IMR-90 (cell line): ENCODE results near the gene EGFL8. TPM values are rescaled to one million over a fixed set of nuclear protein-coding genes. Genes with fewer than 3 reads are reported as not detected.

Source experiments
- ATAC-seq: fragments of 200-7000 bp; cut with Tn5 transposase; 2 replicates; pipeline ENCODE4 v1.9.1; 2020; ENCODE audit warnings: low read depth, mild to moderate bottlenecking, moderate library complexity
- BruUV-seq: library from RNA; stranded (reverse); fragments of 400-500 nt; replicated peaks from 2 replicates; lab custom pipeline; 2021; lab: Mats Ljungman, UMichigan
- CTCF ChIA-PET: fragments of 300-600 bp; formaldehyde crosslinking; extraction: SDS; loops from one replicate; lab custom pipeline; 2021; ENCODE audit warnings: antibody characterized with exemption; lab: Yijun Ruan, JAX
- POLR2A ChIA-PET: fragments of 300-600 bp; sonication (Branson Sonifier 250); formaldehyde crosslinking; loops from one replicate; lab custom pipeline; 2022; ENCODE audit warnings: antibody characterized with exemption; ENCODE audit not compliant: unreplicated experiment; lab: Charles Lee
- DNase-seq: peaks from one replicate; pipeline ENCODE4 v3.0.0; 2013
- H2AFZ ChIP-seq: replicated peaks from 2 replicates; pipeline ENCODE3; 2013; ENCODE audit warnings: low read length, mild to moderate bottlenecking; ENCODE audit not compliant: poor library complexity
- H2AK5ac ChIP-seq: 2 replicates; pipeline ENCODE4 v1.6.1; 2013; ENCODE audit warnings: low read depth, low read length, inconsistent platforms
- H2AK9ac ChIP-seq: replicated peaks from 2 replicates; pipeline ENCODE3; 2013; ENCODE audit warnings: mild to moderate bottlenecking, low read depth, low read length, moderate library complexity; ENCODE audit not compliant: poor library complexity
- H2BK120ac ChIP-seq: 2 replicates; pipeline ENCODE4 v1.6.1; 2013; ENCODE audit warnings: low read depth, low read length, inconsistent platforms
- H2BK15ac ChIP-seq: 3 replicates; pipeline ENCODE4 v1.6.1; 2013; ENCODE audit warnings: low read depth, low read length, inconsistent platforms
- H2BK20ac ChIP-seq: 2 replicates; pipeline ENCODE4 v1.6.1; 2013; ENCODE audit warnings: low read depth, mild to moderate bottlenecking, inconsistent platforms, low read length, moderate library complexity
- H2BK5ac ChIP-seq: 2 replicates; pipeline ENCODE4 v1.6.1; 2013; ENCODE audit warnings: mild to moderate bottlenecking, low read depth, low read length, inconsistent platforms; ENCODE audit not compliant: poor library complexity, severe bottlenecking
- H3K14ac ChIP-seq: replicated peaks from 2 replicates; pipeline ENCODE4 v1.6.1; 2013; ENCODE audit warnings: low read depth, low read length, inconsistent platforms
- H3K18ac ChIP-seq: 2 replicates; pipeline ENCODE4 v1.6.1; 2013; ENCODE audit warnings: low read depth, low read length, control low read depth
- H3K23ac ChIP-seq: 2 replicates; pipeline ENCODE4 v1.6.1; 2013; ENCODE audit warnings: low read depth, low read length, inconsistent platforms
- H3K27ac ChIP-seq: 2 replicates; pipeline ENCODE4 v1.5.1; 2013; ENCODE audit warnings: mild to moderate bottlenecking, control low read depth, low read length; ENCODE audit not compliant: insufficient read depth
- H3K27me3 ChIP-seq: 2 replicates; pipeline ENCODE4 v1.6.1; 2013; ENCODE audit warnings: low read length; ENCODE audit not compliant: control insufficient read depth, insufficient read depth
- H3K36me3 ChIP-seq: 2 replicates; pipeline ENCODE4 v1.6.1; 2013; ENCODE audit warnings: low read length, mixed read lengths; ENCODE audit not compliant: control insufficient read depth, insufficient read depth
- H3K4ac ChIP-seq: 2 replicates; pipeline ENCODE4 v1.6.1; 2013; ENCODE audit warnings: low read depth, low read length, inconsistent platforms
- H3K4me1 ChIP-seq: 2 replicates; pipeline ENCODE4 v1.6.1; 2013; ENCODE audit warnings: low read length, mixed read lengths; ENCODE audit not compliant: control insufficient read depth, insufficient read depth
- H3K4me2 ChIP-seq: 2 replicates; pipeline ENCODE4 v1.6.1; 2013; ENCODE audit warnings: low read depth, mild to moderate bottlenecking, control low read depth, low read length, moderate library complexity
- H3K4me3 ChIP-seq: 2 replicates; pipeline ENCODE4 v1.5.1; 2013; ENCODE audit warnings: low read depth, mild to moderate bottlenecking, control low read depth, low read length, moderate library complexity; ENCODE audit not compliant: insufficient read depth
- H3K56ac ChIP-seq: 2 replicates; pipeline ENCODE4 v1.6.1; 2013; ENCODE audit warnings: low read length, inconsistent platforms; ENCODE audit not compliant: insufficient read depth; ENCODE audit errors: extremely low read depth
- H3K79me1 ChIP-seq, 2 experiments: 2 replicates each; pipeline ENCODE4 v1.6.1; 2013; ENCODE audit warnings: low read length in 2 of 2, inconsistent platforms in 1 of 2, low read depth in 1 of 2
- H3K9ac ChIP-seq: 2 replicates; pipeline ENCODE4 v1.6.1; 2013; ENCODE audit warnings: low read depth, low read length, control low read depth
- H3K9me1 ChIP-seq: 2 replicates; pipeline ENCODE4 v1.6.1; 2013; ENCODE audit warnings: low read length, inconsistent platforms; ENCODE audit not compliant: insufficient read depth
- H3K9me3 ChIP-seq: 2 replicates; pipeline ENCODE4 v1.6.1; 2013; ENCODE audit warnings: low read length; ENCODE audit not compliant: control insufficient read depth, insufficient read depth
- H4K20me1 ChIP-seq: 2 replicates; pipeline ENCODE4 v1.6.1; 2013; ENCODE audit warnings: low read length, inconsistent platforms; ENCODE audit not compliant: insufficient read depth
- H4K5ac ChIP-seq: 2 replicates; pipeline ENCODE4 v1.6.1; 2013; ENCODE audit warnings: mild to moderate bottlenecking, low read depth, low read length, control low read depth
- H4K8ac ChIP-seq, 2 experiments: 2 replicates each; pipeline ENCODE4 v1.6.1; 2013; ENCODE audit warnings: low read depth in 2 of 2, low read length in 2 of 2, control low read depth in 1 of 2, inconsistent platforms in 1 of 2
- H4K91ac ChIP-seq: 2 replicates; pipeline ENCODE4 v1.6.1; 2013; ENCODE audit warnings: low read depth, low read length, inconsistent platforms; ENCODE audit not compliant: insufficient read depth
- CHD1 ChIP-seq: IDR thresholded peaks from 2 replicates; pipeline ENCODE4 v1.6.1; 2012; ENCODE audit warnings: low read depth, low read length, improper control_type of control experiment
- MAFK ChIP-seq: IDR thresholded peaks from 2 replicates; pipeline ENCODE4 v1.6.1; 2012; ENCODE audit warnings: low read depth, low read length, improper control_type of control experiment
- MAZ ChIP-seq: IDR thresholded peaks from 2 replicates; pipeline ENCODE4 v1.6.1; 2012; ENCODE audit warnings: low read depth, mild to moderate bottlenecking, low read length, improper control_type of control experiment, moderate library complexity, borderline replicate concordance
- RCOR1 ChIP-seq: IDR thresholded peaks from 2 replicates; pipeline ENCODE4 v1.6.1; 2012; ENCODE audit warnings: mild to moderate bottlenecking, low read length, improper control_type of control experiment; ENCODE audit not compliant: insufficient replicate concordance
- RFX5 ChIP-seq: IDR thresholded peaks from 2 replicates; pipeline ENCODE4 v1.8.0; 2012; ENCODE audit warnings: low read depth, mild to moderate bottlenecking, low read length, moderate library complexity
- WGBS, 2 experiments: methylation state at CpG; one replicate each; pipeline versions ENCODE4 v1.1.5 to v1.1.7; 2013; ENCODE audit warnings: missing lambda C conversion rate in 2 of 2; ENCODE audit not compliant: insufficient read length in 1 of 2; ENCODE audit errors: extremely low coverage in 2 of 2; 5-methylcytosine and 5-hydroxymethylcytosine counted together
- dilution Hi-C: fragments of 300-500 bp; cut with HindIII; formaldehyde crosslinking; loops from one replicate; pipeline ENCODE4 v1.14.3; 2018; ENCODE audit warnings: low sequenced_read_pairs; ENCODE audit not compliant: unreplicated experiment
- in situ Hi-C: fragments of 300-500 bp; cut with MboI; formaldehyde crosslinking; loops from 3 replicates; pipeline ENCODE4 v1.14.3; 2019; ENCODE audit warnings: low sequenced_read_pairs, inconsistent platforms, mixed read lengths
- intact Hi-C: fragments of 100-400 bp; cut with micrococcal nuclease; formaldehyde crosslinking; loops from 2 replicates; pipeline ENCODE4 v1.10.0; 2022
- polyA plus RNA-seq, 3 experiments: library from polyadenylated mRNA; depleted of rRNA; stranded (reverse); fragments of >200 nt; gene quantifications; 2 replicates each; pipeline ENCODE4 v1.2.3, GENCODE V29; 2012; ENCODE audit warnings: low replicate concordance in 1 of 3
- total RNA-seq: library from RNA; depleted of rRNA; stranded (reverse); fragments of >200 nt; gene quantifications from 2 replicates; pipeline ENCODE4 v1.2.3, GENCODE V29; 2012
- TF ChIP-seq, protein P1 (sequence below): fragments of 150-350 bp; IDR thresholded peaks from 2 replicates; pipeline ENCODE4 v1.6.1; 2016; ENCODE audit warnings: low read depth, mild to moderate bottlenecking, low read length, moderate library complexity, borderline replicate concordance
- TF ChIP-seq, protein P2 (sequence below): conservative IDR thresholded peaks from 2 replicates; pipeline ENCODE4 v1.5.1; 2012; ENCODE audit warnings: mild to moderate bottlenecking, low read depth, low read length, improper control_type of control experiment
- TF ChIP-seq, protein P3 (sequence below): fragments of 150-350 bp; IDR thresholded peaks from 2 replicates; pipeline ENCODE4 v1.6.1; 2017; ENCODE audit warnings: mild to moderate bottlenecking, antibody characterized with exemption, low read length, low read depth

The EGFL8 gene
- total and polyA plus RNA-seq, 2 of the 4 experiments (the other 2 are of a cell fraction) = 0.18 to 4.7 TPM

DNA sequence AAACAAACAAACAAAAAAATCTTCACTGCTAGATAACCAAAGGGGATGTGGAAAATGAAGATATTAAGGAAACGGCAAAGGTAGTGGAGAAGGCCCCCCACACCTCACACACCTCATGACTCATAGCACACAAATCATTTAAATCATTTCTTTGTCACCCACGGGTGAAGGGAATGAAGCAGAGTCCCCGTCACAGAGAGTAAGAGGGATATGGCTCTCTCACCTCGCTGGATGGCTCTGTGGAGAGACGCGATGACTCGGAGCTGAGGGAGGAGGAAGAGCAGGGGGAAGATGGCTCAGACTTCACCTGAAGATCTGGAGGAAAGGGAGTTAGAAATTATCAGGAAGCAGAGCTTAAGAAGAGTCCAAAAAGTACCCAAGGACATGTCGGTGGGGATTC lies 37.5 kb upstream of the EGFL8 start:
- Histone ChIP-seq H3K56ac (no peak overlapping the region), H3K4ac (no peak overlapping the region), H4K20me1 (no peaks in the 10 kb centered on the region; the same call in 1 of the 2 replicates), H2BK120ac (no peak overlapping the region), H2AK5ac (peak overlapping the region; percentile 49; the same call in 1 of the 2 replicates), H3K36me3 (peaks cover 11% of the 10 kb centered on the region; the same call in 1 of the 2 replicates), H3K9me3 (no peaks in the 10 kb centered on the region), H2BK20ac (no peak overlapping the region), H3K27ac (peak overlapping the region; percentile 13; the same call in 1 of the 2 replicates), H3K4me2 (peak overlapping the region; percentile 95), H3K79me1 (peaks cover 31 to 55% of the 10 kb centered on the region in 2 experiments), H3K14ac (no peak overlapping the region), H4K91ac (no peak overlapping the region), H4K5ac (no peak overlapping the region), H3K23ac (peak overlapping the region; percentile 29), H2BK5ac (no peak overlapping the region), H3K9me1 (peaks cover 10% of the 10 kb centered on the region; the same call in 1 of the 2 replicates), H3K27me3 (no peaks in the 10 kb centered on the region), H3K4me1 (peaks cover 8% of the 10 kb centered on the region), H4K8ac (peak overlapping the region in 1 of 2 experiments; percentile 32; a peak in 2 of 4 replicates), H3K9ac (peak overlapping the region; percentile 96), H2BK15ac (no peak overlapping the region), H3K18ac (no peak overlapping the region), H2AFZ (peak overlapping the region; percentile 56), H3K4me3 (peak overlapping the region; percentile 81), H2AK9ac (peak overlapping the region; percentile 1)
- no peak for ATAC-seq
- intact Hi-C loops = no loop called here
- POLR2A ChIA-PET = no interaction called here
- dilution Hi-C loops = no loop called here
- WGBS, 2 experiments = 70% methylated on average over 3 of the region's 8 CpGs; no CpG with 5 or more reads in 1 of the 2 experiments
- TF ChIP-seq MAFK (no peak), RFX5 (no peak), RCOR1 (no peak), MAZ (no peak), CHD1 (no peak)
- TF ChIP-seq, protein P1, sequence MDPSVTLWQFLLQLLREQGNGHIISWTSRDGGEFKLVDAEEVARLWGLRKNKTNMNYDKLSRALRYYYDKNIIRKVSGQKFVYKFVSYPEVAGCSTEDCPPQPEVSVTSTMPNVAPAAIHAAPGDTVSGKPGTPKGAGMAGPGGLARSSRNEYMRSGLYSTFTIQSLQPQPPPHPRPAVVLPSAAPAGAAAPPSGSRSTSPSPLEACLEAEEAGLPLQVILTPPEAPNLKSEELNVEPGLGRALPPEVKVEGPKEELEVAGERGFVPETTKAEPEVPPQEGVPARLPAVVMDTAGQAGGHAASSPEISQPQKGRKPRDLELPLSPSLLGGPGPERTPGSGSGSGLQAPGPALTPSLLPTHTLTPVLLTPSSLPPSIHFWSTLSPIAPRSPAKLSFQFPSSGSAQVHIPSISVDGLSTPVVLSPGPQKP = no peak
- TF ChIP-seq, protein P2, sequence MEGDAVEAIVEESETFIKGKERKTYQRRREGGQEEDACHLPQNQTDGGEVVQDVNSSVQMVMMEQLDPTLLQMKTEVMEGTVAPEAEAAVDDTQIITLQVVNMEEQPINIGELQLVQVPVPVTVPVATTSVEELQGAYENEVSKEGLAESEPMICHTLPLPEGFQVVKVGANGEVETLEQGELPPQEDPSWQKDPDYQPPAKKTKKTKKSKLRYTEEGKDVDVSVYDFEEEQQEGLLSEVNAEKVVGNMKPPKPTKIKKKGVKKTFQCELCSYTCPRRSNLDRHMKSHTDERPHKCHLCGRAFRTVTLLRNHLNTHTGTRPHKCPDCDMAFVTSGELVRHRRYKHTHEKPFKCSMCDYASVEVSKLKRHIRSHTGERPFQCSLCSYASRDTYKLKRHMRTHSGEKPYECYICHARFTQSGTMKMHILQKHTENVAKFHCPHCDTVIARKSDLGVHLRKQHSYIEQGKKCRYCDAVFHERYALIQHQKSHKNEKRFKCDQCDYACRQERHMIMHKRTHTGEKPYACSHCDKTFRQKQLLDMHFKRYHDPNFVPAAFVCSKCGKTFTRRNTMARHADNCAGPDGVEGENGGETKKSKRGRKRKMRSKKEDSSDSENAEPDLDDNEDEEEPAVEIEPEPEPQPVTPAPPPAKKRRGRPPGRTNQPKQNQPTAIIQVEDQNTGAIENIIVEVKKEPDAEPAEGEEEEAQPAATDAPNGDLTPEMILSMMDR = no peak
- TF ChIP-seq, protein P3, sequence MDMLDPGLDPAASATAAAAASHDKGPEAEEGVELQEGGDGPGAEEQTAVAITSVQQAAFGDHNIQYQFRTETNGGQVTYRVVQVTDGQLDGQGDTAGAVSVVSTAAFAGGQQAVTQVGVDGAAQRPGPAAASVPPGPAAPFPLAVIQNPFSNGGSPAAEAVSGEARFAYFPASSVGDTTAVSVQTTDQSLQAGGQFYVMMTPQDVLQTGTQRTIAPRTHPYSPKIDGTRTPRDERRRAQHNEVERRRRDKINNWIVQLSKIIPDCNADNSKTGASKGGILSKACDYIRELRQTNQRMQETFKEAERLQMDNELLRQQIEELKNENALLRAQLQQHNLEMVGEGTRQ = no peak
- in situ Hi-C loops = no loop called here
- DNase-seq = no peak
- TSS peak; percentile 62 for BruUV-seq
- CTCF ChIA-PET = interaction anchor here (1.2 kb wide), 1 partner anchor 34 kb away, joined by 4 read pairs; no protein-coding TSS in a partner anchor
